Activated T-cell treated with anti-CD3 and anti-CD28 coated beads, Interleukin-2, amount 50 U/mL, for 24 hours (primary cell): ENCODE results near the gene AHCYL1.
A peak's percentile ranks its signal among the peaks of the same experiment; 100 is the strongest.
"Not testable (repeated sequence)": the region's sequence is repeated elsewhere in the genome, so short reads cannot be mapped to it uniquely, and the experiment has no call there.

Experiments used
- DNase-seq: peaks from one replicate; pipeline ENCODE4 v3.0.0-alpha.2; 2020
- H3K27ac Mint-ChIP-seq: 2 replicates; pipeline ENCODE4 v1.8.0; 2020; ENCODE audit warnings: mild to moderate bottlenecking, mixed read lengths
- H3K27me3 Mint-ChIP-seq: 2 replicates; pipeline ENCODE4 v1.8.0; 2020; ENCODE audit warnings: mixed read lengths
- H3K36me3 Mint-ChIP-seq: 2 replicates; pipeline ENCODE4 v1.8.0; 2020; ENCODE audit warnings: low read depth, mixed read lengths
- H3K4me1 Mint-ChIP-seq: 2 replicates; pipeline ENCODE4 v1.8.0; 2020; ENCODE audit warnings: low read depth, mixed read lengths
- H3K4me3 Mint-ChIP-seq: 2 replicates; pipeline ENCODE4 v1.8.0; 2020; ENCODE audit warnings: mild to moderate bottlenecking, moderate library complexity, mixed read lengths
- H3K9me3 Mint-ChIP-seq: 2 replicates; pipeline ENCODE4 v1.8.0; 2020; ENCODE audit warnings: mixed read lengths

Gene AHCYL1

DNA sequence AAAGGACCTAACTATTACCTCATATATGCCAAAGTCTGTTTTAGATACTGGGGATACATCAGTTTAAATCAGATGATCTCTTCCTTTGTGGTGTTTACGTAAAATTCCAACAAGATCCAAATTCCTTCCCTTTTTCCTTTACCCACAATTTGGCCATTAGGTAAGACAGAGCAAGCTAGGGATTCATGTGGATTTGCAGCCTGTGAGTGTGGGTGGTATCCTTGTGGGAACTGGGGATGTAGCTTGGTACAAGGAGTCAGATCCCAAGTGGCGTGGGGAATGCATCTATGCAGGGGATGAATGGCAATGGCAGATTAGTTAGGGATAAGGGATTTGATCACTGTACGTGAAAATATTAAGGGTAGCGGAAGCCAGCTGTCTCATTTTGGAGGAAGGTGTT, 40.0 kb downstream of the AHCYL1 start:
- no peak for DNase-seq
- Mint-ChIP-seq H3K9me3 (no peaks in the 10 kb centered on the region), H3K4me1 (peaks cover under 1% of the 10 kb centered on the region), H3K4me3 (no peak overlapping the region), H3K27me3 (no peaks in the 10 kb centered on the region), H3K36me3 (peaks cover 56% of the 10 kb centered on the region), H3K27ac (no peak overlapping the region)

DNA sequence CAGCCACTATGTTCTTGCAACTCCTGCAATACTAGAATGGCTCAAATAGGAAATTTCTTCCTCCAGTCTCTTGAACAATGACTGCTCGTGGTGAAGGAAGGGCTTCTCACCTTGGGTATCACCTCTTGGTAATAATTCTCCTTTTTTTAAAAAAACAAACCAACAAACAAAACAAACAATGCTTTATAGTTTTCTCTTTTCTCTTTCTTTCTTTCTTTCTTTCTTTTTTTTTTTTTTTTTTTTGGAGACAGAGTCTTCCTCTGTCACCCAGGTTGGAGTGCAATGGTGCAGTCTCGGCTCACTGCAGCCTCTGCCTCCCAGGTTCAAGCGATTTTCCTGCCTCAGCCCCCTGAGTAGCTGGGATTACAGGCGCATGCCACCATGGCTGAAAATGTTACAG, 46.1 kb downstream of the AHCYL1 start:
- not testable (repeated sequence) for H3K27me3 Mint-ChIP-seq, H3K36me3 Mint-ChIP-seq, H3K9me3 Mint-ChIP-seq
- Mint-ChIP-seq H3K4me1 (peaks cover 41% of the 10 kb centered on the region), H3K27ac (peak overlapping the region; percentile 93), H3K4me3 (peak overlapping the region; percentile 77)
- peak; percentile 49 for DNase-seq

DNA sequence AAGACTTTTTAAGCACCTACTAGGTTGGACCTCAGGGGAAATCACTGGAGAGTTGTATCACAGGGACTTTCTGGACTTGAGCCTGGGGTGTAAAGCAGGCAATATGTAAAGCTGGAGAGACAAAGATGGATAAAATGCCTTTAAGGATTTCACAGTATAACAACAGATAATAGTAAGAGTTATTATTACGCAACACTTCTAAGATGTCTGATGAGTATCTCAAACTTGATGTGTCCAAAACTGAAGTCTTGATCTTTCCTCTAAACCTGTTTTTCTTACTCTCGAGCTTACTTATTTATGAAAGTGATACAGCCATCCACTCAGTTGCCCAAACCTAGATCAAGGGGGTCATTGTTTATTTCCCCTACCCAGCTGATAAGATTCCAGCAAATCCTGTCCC, 47.8 kb downstream of the AHCYL1 start:
- Mint-ChIP-seq H3K27ac (no peak overlapping the region), H3K4me3 (no peak overlapping the region), H3K4me1 (peaks cover 55% of the 10 kb centered on the region), H3K36me3 (peaks cover 19% of the 10 kb centered on the region), H3K9me3 (no peaks in the 10 kb centered on the region), H3K27me3 (no peaks in the 10 kb centered on the region)
- no peak for DNase-seq

DNA sequence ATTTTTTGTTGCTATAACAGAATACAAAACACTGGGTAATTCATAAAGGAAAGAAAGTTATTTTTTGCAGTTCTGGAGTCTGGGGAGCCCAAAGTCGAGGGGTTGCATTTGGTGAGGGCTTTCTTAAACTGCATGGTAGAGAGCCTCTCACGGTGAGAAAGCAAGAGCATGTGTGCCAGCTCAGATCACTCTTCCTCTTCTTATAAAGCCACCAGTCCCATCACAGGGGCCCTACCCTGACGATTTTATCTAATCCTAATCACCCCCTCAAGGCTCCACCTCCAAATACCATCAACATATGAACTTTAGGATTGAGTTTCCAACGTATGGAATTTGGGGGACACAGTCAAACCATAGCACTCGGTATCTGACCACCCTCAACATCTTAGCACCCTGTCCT, 48.9 kb downstream of the AHCYL1 start:
- Mint-ChIP-seq H3K9me3 (no peaks in the 10 kb centered on the region), H3K27me3 (no peaks in the 10 kb centered on the region), H3K27ac (peak overlapping the region; percentile 94), H3K4me3 (peak overlapping the region; percentile 86), H3K4me1 (peaks cover 55% of the 10 kb centered on the region), H3K36me3 (peaks cover 29% of the 10 kb centered on the region)
- no peak for DNase-seq

DNA sequence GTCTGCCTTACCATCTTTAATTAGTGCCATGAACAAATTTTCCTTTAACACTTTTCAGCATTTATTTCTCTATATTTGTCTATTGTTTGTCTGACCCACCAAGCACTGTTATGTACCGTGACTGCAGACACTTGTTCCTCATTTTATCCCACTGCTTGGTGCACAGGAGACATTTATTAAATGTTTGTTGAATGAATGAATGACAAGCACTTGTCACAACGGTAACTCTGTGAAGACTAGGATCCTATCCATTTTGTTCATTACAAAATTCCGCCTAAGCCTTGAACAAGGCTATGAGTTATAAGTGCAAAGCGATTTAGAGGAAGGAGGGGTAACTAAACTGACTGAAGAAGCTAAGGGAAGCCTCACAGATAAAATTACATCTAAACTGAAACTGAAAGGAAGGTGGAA, 49.5 kb downstream of the AHCYL1 start:
- DNase-seq, result no peak
- no peaks in the 10 kb centered on the region for H3K9me3 Mint-ChIP-seq
- peak overlapping the region; percentile 94 for H3K27ac Mint-ChIP-seq
- peaks cover 35% of the 10 kb centered on the region for H3K36me3 Mint-ChIP-seq
- peaks cover 55% of the 10 kb centered on the region for H3K4me1 Mint-ChIP-seq
- no peaks in the 10 kb centered on the region for H3K27me3 Mint-ChIP-seq
- H3K4me3 Mint-ChIP-seq, result peak overlapping the region; percentile 86

DNA sequence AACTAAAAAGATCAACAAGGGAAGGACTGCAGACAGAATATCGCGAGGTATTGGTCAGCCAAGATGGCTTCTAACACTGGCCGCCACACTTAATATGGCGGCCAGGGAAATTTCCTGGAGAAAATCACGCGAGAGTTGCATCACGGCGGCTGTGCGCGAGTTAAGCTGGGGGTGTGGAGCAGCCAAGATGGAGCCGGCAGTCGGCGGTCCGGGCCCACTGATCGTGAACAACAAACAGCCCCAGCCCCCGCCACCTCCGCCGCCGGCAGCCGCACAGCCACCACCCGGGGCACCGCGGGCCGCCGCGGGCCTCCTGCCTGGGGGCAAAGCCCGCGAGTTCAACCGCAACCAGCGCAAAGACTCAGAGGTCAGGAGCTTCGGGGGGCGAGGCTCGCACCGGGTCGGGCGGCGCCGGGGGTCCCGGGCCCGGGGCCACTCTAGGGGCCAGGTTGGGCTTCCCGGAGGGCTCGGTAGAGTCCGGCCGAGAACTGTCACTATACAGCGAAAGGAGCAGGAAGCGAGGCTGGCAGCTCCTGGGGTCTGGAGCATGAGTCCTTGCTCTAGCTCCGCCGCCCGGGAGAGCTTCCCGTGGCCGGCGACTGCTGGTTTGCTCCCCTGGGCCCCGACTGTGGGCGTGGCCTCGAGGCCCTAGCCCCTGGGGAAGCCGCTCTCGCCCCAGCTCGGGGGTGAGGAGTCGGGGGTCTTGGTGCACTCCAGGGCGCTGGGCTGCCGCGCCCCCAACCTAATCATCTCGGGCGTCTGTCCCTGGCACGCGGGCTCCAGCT, 50.1 kb downstream of the AHCYL1 start, which contains the start of gene STRIP1:
STRIP1 (plus strand) TSS at position 174 of the 785 bp plus-strand sequence; CDS start at position 188, 14 bp downstream.
- Mint-ChIP-seq H3K9me3 (no peaks in the 10 kb centered on the region), H3K4me3 (peak within 1 kb of the TSS; percentile 86), H3K27me3 (no peaks in the 10 kb centered on the region), H3K27ac (peak within 1 kb of the TSS; percentile 94), H3K4me1 (peaks cover 54% of the 10 kb centered on the region), H3K36me3 (peaks cover 41% of the 10 kb centered on the region)
- DNase-seq, result peak; percentile 90

DNA sequence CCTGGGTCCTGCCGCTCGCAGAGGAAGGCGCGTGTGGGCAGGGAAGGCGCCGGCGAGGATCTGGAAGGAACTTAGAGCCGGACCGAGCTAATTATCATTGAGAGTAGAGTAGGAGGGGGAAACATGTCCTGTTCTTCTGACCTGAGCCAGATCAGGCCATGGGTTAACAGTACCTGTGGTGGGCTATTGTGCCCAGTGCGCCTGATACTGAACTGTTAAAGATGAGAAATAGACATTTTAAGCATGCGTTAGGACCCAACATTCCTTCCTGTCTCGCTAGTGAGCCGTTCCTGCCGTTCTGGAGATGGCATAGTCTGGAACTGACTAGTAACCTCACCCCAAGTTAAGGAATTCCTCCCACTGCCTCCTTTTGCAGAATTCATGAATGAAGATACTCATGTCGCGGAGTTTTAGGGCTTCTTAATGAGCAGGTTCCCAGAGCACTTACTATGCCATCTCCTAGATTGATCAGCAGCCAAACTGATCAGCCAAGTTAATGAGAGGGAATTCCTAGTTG, 50.7 kb downstream of the AHCYL1 start:
- DNase-seq, result no peak
- H3K27ac Mint-ChIP-seq, result peak overlapping the region; percentile 83
- no peaks in the 10 kb centered on the region for H3K27me3 Mint-ChIP-seq
- H3K36me3 Mint-ChIP-seq, result peaks cover 48% of the 10 kb centered on the region
- H3K4me1 Mint-ChIP-seq, result peaks cover 54% of the 10 kb centered on the region
- no peaks in the 10 kb centered on the region for H3K9me3 Mint-ChIP-seq
- peak overlapping the region; percentile 86 for H3K4me3 Mint-ChIP-seq

DNA sequence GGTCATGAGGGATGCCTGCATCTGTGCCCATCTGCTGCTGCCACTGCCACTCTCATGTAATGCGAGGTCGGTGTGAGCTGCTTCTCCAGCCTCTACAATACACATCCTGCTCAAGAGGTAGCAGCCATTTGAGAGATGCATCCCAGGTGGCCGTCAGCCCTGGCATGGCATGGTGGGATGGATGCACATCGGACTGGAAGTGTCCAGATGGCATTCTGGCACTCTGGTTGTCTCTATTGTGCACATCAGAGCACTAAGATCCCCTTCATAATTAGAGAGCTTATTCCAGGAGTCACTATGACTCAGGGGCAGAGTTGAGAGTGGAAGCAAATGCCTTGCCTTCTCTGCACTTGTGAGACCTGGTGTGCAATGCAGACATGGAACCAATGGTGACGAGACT, 53.7 kb downstream of the AHCYL1 start:
- Mint-ChIP-seq H3K27me3 (no peaks in the 10 kb centered on the region), H3K4me1 (peaks cover 40% of the 10 kb centered on the region), H3K4me3 (no peak overlapping the region), H3K9me3 (no peaks in the 10 kb centered on the region), H3K27ac (no peak overlapping the region), H3K36me3 (peaks cover 77% of the 10 kb centered on the region)
- DNase-seq, result no peak

DNA sequence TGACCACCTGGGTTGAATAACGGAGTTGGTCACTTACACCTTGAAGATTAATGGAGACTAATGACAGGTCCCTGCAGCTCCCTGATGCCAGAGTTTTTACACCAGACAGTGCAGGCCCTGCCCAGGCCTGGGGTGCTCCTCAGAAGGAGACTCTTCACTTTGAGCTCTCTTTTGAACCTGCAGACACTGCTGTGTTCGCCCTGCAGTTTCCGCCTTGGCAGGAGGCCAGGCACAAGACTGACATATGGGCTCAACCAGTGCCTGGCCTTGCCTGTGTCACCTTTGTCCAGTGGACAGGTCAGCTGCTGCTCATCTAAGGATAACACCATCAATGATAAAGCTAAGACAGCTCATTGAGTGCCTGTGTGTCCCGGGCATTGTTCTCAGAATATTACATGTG, 55.1 kb downstream of the AHCYL1 start:
- Mint-ChIP-seq H3K27me3 (no peaks in the 10 kb centered on the region), H3K27ac (no peak overlapping the region), H3K4me3 (no peak overlapping the region), H3K9me3 (no peaks in the 10 kb centered on the region), H3K36me3 (peaks cover 90% of the 10 kb centered on the region), H3K4me1 (peaks cover 30% of the 10 kb centered on the region)
- no peak for DNase-seq

DNA sequence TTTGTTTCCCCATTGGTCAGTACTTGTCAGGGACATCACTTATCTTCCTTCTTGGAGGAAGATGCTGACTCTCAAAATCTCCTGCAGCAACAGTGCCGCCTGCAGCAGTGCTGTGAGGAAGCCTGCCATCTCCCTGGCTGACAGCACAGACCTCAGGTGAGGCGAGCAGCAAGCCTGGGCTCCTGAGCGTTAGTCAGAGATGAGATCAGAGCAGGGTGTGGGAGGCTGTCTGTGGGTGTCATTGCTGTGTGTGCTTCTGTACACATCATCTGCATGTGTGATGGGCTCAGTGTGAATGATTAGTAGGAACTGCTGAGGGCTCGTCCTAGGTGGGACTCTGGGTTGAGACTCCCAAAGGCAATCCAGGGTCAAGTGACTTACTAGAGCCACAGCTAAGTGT, 56.0 kb downstream of the AHCYL1 start:
- DNase-seq, result no peak
- Mint-ChIP-seq H3K27ac (peak overlapping the region; percentile 52), H3K4me3 (no peak overlapping the region), H3K36me3 (peaks cover 92% of the 10 kb centered on the region), H3K4me1 (peaks cover 26% of the 10 kb centered on the region), H3K27me3 (no peaks in the 10 kb centered on the region), H3K9me3 (no peaks in the 10 kb centered on the region)

DNA sequence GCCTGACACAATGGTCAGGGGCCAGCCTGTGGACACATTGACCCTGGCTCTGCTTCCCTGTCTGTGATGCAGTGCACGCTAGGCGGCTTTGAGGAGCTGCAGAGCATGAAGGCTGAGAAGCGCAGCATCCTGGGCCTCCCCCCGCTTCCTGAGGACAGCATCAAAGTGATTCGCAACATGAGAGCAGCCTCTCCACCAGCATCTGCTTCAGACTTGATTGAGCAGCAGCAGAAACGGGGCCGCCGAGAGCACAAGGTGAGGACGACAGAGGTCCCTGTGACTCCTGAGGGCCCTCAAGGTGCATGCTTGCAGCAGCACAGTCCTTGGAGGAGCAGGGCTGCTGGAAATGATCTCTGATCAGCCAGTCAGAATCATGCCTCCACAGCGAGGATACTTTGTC, 58.5 kb downstream of the AHCYL1 start:
- H3K4me1 Mint-ChIP-seq, result peaks cover 10% of the 10 kb centered on the region
- H3K36me3 Mint-ChIP-seq, result peaks cover 97% of the 10 kb centered on the region
- no peak overlapping the region for H3K27ac Mint-ChIP-seq
- no peak overlapping the region for H3K4me3 Mint-ChIP-seq
- no peaks in the 10 kb centered on the region for H3K27me3 Mint-ChIP-seq
- no peaks in the 10 kb centered on the region for H3K9me3 Mint-ChIP-seq
- no peak for DNase-seq

DNA sequence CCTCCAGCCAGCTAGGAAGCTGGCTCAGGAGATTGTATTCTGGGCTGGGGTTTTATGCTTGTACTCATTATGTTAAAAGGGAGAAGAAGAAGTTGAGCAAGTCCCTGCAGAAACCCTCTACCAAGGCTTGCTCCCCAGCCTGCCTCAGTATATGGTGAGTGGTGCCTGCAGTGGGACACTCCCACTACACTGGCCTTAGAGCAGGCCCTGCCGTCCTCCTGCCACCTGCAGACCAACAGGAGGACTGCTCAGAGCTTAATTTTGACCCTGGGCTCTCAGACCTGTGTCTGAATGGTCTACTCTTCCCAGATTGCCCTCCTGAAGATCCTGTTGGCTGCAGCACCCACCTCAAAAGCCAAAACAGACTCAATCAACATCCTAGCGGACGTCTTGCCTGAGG, 62.9 kb downstream of the AHCYL1 start:
- peaks cover 97% of the 10 kb centered on the region for H3K36me3 Mint-ChIP-seq
- no peak for DNase-seq
- no peak overlapping the region for H3K4me3 Mint-ChIP-seq
- no peaks in the 10 kb centered on the region for H3K4me1 Mint-ChIP-seq
- no peaks in the 10 kb centered on the region for H3K9me3 Mint-ChIP-seq
- H3K27me3 Mint-ChIP-seq, result no peaks in the 10 kb centered on the region
- H3K27ac Mint-ChIP-seq, result no peak overlapping the region

DNA sequence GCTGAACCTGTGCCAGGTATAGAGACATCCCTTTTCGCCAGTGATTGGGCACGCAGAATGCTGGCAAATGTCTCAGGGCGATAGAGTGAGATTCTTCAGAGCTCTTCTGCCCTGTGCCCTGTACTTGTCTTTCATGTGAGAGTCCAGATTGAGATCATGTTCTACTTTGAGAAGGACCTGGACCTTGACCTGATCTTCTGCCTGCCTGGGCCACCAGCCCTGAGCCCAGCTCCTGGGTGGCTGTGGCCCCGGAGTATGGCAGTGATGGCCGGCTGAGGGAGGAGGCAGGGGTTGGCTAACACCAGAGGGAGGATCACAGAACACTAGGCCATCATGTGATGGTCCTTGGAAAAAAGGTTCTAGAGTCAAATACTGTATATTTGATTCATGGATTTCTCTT, 63.7 kb downstream of the AHCYL1 start:
- no peaks in the 10 kb centered on the region for H3K4me1 Mint-ChIP-seq
- no peaks in the 10 kb centered on the region for H3K27me3 Mint-ChIP-seq
- DNase-seq, result no peak
- no peak overlapping the region for H3K4me3 Mint-ChIP-seq
- peak overlapping the region; percentile 20 for H3K27ac Mint-ChIP-seq
- no peaks in the 10 kb centered on the region for H3K9me3 Mint-ChIP-seq
- H3K36me3 Mint-ChIP-seq, result peaks cover 97% of the 10 kb centered on the region

DNA sequence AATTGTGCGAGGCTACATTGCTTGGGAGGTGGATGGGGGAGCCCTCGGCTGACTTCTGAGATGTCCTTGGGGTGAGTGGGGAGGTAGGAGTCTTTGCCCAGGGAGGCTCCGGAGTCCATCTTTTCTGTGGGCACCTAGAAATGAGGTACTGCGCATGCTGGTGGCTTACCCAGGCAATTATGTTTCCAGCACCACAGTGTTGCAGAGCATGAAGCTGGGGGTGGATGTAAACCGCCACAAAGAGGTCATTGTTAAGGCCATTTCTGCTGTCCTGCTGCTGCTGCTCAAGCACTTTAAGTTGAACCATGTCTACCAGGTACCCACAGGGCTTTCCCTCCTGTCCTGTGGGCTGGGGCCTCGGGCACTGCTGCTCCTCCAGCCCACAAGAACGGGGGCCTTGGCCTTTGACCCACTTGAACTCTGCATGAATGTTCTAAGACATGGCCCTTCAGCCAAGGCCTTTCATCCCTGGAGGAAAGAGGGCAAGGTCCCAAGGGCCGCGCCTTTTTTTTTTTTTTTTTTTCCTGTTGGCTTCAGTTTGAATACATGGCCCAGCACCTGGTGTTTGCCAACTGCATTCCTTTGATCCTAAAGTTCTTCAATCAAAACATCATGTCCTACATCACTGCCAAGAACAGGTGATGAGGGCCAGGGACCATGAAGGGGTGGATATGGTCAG, 64.5 kb downstream of the AHCYL1 start:
- no peaks in the 10 kb centered on the region for H3K9me3 Mint-ChIP-seq
- no peaks in the 10 kb centered on the region for H3K27me3 Mint-ChIP-seq
- no peak overlapping the region for H3K4me3 Mint-ChIP-seq
- H3K4me1 Mint-ChIP-seq, result no peaks in the 10 kb centered on the region
- DNase-seq, result no peak
- no peak overlapping the region for H3K27ac Mint-ChIP-seq
- H3K36me3 Mint-ChIP-seq, result peaks cover 97% of the 10 kb centered on the region
